ENCODE results near the gene SDHAF1. TPM values are rescaled to one million over a fixed set of nuclear protein-coding genes. Genes with fewer than 3 reads are reported as not detected.
"Not testable (repeated sequence)": the region's sequence is repeated elsewhere in the genome, so short reads cannot be mapped to it uniquely, and the experiment has no call there.

The SDHAF1 gene
- total RNA-seq, 2 donors from 2014 or later = 11.4 to 16.0 TPM

- intact Hi-C loops (cut with DNase I) = no loop called here
- ATAC-seq (no peak), DNase-seq (no peak)
Measured at GRCh38 chr19:36010402-36010801, 15.4 kb downstream of the SDHAF1 start.

DNA sequence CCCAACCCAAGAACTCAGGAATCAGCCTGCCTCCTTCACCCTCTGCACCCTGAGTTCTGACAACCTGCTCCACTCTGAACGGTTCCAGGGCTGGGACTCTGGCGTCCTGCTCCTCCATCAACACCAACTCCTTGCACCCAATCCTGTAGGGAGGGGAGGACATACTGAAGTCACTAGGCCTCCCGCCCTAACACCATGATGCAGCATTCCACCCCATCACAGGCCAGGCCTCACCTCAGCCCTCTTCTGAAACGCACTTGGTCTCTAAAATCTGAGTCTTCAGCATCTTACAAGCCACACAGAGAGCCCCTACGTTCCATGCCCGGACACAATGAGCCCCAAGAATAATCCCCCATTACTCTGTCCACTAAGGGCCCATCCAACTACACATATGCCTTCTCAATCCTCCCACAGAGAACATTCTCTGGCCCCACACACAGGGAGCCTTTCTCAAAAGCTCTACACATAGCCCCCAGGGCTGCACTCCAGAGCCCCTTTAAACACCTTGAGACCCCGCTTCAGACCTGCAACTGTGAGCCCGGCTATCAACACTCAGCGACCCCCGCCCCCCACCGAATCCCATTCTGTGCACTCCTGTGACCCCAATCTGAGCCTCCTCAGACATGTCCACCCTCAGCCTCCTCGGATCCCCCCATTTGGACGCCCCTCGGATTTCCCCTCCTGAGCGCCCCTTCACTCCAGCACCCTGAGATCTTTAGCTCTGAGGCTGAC is 18.5 kb downstream of the SDHAF1 start:
- ATAC-seq (no peak), DNase-seq (no peak)
- intact Hi-C loops (cut with DNase I) = no loop called here

- DNase-seq = peak; percentile 100
- peak; percentile 99 for ATAC-seq
- intact Hi-C loops (cut with DNase I) = no loop called here
Measured at GRCh38 chr19:36014012-36014924, 19.3 kb downstream of the SDHAF1 start, which contains the start of gene ALKBH6. TSS of gene ALKBH6 (minus strand) at chr19:36014213. CDS start at chr19:36013397, 816 bp downstream.

- ATAC-seq (no peak), DNase-seq (no peak)
- intact Hi-C loops (cut with DNase I) = no loop called here
Measured at GRCh38 chr19:36019061-36019670, 24.2 kb downstream of the SDHAF1 start.

DNA sequence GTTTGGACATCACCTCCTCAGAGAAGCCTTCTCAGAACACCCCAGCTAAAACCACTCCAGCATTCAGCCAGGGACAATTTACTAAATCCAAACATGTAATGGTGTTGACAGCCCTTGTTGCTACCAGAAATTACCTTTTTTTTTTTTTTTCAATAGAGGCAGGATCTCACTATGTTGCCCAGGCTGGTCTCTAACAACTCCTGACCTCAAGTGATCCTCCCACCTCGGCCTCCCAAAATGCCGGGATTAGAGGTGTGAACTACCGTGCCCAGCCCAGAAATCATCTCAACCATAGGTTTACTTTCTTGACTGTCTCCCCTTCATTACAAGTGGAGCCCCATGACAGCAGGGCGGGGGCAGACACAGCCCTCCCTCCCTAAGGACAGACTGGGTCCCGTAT is 28.4 kb downstream of the SDHAF1 start:
- DNase-seq (no peak), ATAC-seq (no peak)
- intact Hi-C loops (cut with DNase I) = no loop called here

- intact Hi-C loops (cut with DNase I) = no loop called here
- DNase-seq (no peak), ATAC-seq (no peak)
Measured at GRCh38 chr19:36025541-36025940, 30.6 kb downstream of the SDHAF1 start.

DNA sequence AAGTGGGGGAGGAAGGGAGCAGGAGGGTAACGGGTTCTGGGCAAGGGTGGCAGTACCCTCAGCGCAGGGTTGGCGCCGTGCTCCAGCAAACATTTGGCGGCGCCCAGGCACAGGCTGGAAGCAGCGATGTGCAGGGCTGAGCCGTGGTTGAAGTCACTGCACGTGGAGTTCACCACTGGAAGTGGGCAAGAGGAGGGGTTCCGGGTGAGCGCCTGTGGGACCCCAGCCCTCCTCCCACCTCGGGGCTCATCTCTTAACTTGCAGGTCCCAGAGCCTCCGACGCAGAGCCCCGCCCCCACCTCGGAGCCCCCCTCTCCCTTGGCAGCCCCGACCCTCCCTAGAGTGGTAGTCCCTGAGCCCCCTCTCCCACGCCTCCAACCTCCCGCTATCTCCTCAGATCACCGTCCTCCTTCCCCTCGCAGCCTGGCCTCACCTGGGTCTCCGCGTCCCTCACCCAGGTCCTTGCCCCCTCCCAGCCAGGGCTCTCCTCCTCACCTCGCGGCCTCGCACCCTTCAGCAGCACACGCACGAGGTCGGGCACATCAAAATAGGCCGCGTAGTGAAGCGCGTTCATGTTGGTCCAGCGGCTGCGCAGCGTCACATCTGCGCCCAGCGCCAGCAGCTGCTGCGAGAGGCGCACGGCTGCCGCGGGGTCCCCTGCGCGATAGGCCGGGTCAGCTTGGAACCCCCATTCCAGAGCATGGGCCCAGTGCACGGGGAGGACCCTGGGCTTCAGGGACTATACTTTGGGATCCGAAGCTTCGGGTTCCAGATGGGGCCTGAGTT is 31.3 kb downstream of the SDHAF1 start:
- intact Hi-C loops (cut with DNase I) = no loop called here
- DNase-seq (no peak), ATAC-seq (no peak)

- intact Hi-C loops (cut with DNase I) = no loop called here
- no peak for ATAC-seq
- no peak for DNase-seq
Measured at GRCh38 chr19:36027696-36028095, 32.7 kb downstream of the SDHAF1 start.

DNA sequence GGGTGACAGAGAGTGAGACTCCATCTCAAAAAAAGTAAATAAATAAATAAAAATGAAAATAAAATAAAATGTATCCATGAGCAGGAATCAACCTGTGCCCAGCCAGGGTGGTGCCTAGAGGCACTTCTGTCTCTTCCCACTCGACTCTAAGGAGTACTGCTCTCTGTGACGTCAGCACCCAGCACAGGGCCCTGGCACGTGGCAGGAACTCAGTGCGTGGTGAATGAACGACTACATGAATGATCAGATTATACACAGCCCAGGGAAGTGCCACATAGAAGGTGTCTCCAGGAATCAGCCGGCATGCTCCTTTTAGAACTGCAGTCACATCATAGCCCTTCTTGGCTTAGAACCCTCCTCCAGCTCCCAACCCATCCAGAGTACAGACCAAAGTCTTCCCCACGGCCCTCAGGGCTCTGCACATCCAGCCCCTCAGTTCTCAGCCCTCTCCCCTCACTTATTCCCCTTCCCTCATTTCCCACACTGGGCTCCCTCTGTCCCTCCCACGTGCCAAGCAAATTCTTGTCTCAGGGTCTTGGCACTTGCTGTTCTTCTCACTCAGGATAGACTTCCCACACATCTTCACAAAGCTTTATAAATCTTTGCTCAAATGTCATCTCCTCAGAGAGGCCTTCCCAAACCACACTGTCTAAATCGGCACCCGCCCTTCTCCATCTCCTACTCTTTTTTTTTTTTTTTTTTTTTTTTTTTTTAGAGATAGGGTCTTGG is 33.5 kb downstream of the SDHAF1 start:
- DNase-seq (no peak), ATAC-seq (no peak)
- intact Hi-C loops (cut with DNase I) = no loop called here

DNA sequence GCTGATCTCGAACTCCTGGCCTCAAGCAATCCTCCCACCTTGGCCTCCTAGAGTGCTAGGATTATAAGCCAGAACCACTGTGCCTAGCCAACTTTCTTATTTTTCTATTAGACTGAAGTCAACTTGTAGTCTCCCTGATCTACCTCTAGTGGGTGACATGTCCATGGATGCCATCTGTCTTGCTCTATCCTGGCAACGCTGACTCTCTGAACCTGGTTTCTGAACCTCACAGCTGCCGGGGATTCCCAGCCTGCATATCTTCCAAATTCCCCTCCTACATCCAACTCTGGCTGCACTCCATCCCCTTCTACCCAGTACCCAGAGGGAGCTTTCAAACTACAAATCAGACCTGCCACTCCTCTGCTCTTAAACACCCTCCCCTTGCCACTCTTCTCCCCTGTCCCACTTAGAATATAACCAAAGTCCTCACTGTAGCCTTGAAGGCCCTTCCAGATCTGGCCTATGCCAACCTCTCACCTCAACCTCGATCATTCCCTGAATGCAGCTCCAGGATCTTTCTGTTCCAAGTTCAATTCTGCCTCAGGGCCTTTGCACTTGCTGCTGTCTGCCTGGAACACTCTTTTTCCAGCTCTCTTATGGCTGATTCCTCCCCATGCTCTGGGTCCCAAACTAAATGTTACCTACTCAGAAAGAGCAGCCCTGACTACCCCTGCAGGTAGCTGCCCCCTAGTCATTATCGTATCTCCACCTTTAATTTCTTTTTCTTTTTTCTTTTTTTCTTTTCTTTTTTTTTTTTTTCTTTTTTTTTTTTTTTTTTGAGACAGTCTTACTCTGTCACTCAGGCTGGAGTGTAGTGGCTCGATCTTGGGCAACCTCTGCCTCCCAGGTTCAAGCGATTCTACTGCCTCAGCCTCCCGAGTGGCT is 35.5 kb downstream of the SDHAF1 start:
- DNase-seq (no peak), ATAC-seq (no peak)
- intact Hi-C loops (cut with DNase I) = no loop called here

- DNase-seq (no peak), ATAC-seq (no peak)
- intact Hi-C loops (cut with DNase I) = no loop called here
Measured at GRCh38 chr19:36031308-36031707, 36.3 kb downstream of the SDHAF1 start.

DNA sequence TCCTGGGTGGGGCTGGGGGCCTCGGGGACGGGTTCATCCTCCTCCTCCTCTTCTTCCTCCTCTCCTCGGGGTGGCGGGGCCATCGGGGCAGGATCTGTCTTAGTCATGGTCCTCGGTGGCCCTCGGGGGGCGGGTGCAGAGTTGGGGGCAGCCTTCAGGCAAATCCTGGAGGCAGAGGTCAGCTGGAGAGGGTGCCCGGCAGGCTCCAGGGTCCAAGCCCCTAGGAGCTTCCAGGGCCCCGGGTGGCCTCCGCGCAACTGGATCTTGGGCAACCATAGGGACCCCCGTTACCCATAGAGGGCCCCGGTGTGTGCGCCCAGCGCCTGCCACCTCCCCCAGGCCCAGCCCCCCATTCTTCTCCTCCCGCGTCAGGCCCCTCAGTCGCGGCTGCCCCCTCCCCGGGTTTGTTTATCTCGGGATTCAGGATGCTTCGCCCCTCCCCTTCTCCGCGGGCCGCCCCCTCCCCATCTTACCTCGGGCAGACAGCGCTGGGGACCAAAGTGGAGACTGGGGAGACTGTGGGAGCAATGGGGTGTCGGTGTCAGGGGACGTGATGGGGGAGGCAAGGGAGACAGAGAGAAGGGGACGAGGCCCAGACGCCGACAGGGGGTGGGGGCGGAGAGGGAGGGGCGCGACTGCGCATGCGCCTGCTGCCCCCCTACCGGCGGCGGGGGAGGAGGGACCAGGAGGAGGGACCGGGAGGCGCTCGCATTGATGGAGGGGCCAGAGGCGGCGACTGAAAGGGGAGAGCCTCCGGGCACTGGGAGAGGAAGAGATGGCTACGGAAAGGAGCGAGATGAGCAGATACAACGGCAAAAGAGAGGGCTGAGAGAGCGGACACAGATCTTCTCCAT is 37.5 kb downstream of the SDHAF1 start, which contains the start of gene CLIP3:
Gene CLIP3 (minus strand): TSS at position 623 of the 854 bp plus-strand sequence. CDS start 516 bp downstream, at position 107.
- intact Hi-C loops (cut with DNase I) = no loop called here
- peak; percentile 71 for DNase-seq
- ATAC-seq = peak; percentile 88 to 89

- no peak for ATAC-seq
- intact Hi-C loops (cut with DNase I) = no loop called here
- DNase-seq = no peak
Measured at GRCh38 chr19:36040495-36040894, 45.5 kb downstream of the SDHAF1 start.

DNA sequence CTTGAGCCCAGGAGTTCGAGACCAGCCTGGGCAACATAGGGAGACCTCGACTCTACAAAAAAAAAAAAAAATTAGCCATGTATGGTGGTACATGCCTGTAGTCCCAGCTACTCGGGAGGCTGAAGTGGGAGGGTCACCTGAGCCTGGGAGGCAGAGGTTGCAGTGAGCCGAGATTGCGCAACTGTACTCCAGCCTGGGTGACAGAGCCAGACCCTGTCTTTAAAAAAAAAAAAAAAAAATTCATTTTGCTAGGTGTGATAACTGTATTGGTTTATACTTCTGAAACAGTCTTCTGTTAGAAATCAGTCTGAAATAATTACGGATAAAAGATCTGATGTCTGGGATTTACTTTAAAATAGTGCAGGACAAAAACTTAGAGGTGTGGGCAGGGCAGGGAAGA is 46.1 kb downstream of the SDHAF1 start:
- DNase-seq; intact Hi-C loops (cut with DNase I); ATAC-seq: not testable (repeated sequence)

DNA sequence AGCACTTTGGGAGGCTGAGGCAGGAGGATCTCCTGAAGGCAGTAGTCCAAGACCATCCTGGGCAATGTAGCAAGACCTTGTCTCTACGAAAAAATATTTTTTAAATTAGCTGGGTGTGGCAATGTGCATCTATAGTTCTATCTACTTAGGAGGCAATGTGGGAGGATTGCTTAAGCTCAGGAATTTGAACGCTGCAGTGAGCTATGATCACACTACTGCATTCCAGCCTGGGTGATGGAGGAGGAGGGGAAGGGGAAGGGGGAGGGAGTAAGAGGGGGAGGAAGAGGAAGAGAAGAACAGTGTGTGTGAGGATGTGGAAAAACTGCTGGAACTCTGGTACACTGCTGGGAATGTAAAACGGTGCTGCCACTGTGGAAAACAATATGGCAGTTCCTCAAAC is 46.8 kb downstream of the SDHAF1 start:
- DNase-seq (no peak), ATAC-seq (peak; percentile 55 to 88)
- intact Hi-C loops (cut with DNase I) = no loop called here

GRCh38 chr19:36043952-36044351 is 49.0 kb downstream of the SDHAF1 start:
- intact Hi-C loops (cut with DNase I) = no loop called here
- ATAC-seq = no peak
- DNase-seq = no peak
